ENCODE data around the gene IFI35. TPM values are rescaled to one million over a fixed set of nuclear protein-coding genes. Genes with fewer than 3 reads are reported as not detected.
A peak's percentile ranks its signal among the peaks of the same experiment; 100 is the strongest.

IFI35 gene
- total and polyA plus RNA-seq, 9 of the 15 experiments (the other 6 are each of a cell fraction or from before 2014, with no cell fraction given), result 4.4 to 13.1 (median 10.2) TPM

- TF ChIP-seq ZNF436 (CRISPR knock-in tag; IDR thresholded peaks at IDR 0.05), result no peak
- no peak for TF ChIP-seq PRPF4 (IDR thresholded peaks at IDR 0.05; ENCODE audit: insufficient read depth, low read depth, low read length, poor library complexity, severe bottlenecking)
- TF ChIP-seq FOXK2 (conservative IDR thresholded peaks at IDR 0.05 in 1 of 2, IDR thresholded peaks at IDR 0.05 in 1 of 2; ENCODE audit: low read depth in 2 of 2), result 0 out of 4 replicates have a peak, but pooled peaks of 1 of the 2 experiments have one; percentile 28
- TF ChIP-seq BCLAF1 (IDR thresholded peaks at IDR 0.05; ENCODE audit: borderline replicate concordance in 1 of 2, control insufficient read depth in 1 of 2, low read depth in 2 of 2, low read length in 1 of 2), result no peak
- TF ChIP-seq YBX1 (IDR thresholded peaks at IDR 0.05), result no peak
- TF ChIP-seq, protein P1, sequence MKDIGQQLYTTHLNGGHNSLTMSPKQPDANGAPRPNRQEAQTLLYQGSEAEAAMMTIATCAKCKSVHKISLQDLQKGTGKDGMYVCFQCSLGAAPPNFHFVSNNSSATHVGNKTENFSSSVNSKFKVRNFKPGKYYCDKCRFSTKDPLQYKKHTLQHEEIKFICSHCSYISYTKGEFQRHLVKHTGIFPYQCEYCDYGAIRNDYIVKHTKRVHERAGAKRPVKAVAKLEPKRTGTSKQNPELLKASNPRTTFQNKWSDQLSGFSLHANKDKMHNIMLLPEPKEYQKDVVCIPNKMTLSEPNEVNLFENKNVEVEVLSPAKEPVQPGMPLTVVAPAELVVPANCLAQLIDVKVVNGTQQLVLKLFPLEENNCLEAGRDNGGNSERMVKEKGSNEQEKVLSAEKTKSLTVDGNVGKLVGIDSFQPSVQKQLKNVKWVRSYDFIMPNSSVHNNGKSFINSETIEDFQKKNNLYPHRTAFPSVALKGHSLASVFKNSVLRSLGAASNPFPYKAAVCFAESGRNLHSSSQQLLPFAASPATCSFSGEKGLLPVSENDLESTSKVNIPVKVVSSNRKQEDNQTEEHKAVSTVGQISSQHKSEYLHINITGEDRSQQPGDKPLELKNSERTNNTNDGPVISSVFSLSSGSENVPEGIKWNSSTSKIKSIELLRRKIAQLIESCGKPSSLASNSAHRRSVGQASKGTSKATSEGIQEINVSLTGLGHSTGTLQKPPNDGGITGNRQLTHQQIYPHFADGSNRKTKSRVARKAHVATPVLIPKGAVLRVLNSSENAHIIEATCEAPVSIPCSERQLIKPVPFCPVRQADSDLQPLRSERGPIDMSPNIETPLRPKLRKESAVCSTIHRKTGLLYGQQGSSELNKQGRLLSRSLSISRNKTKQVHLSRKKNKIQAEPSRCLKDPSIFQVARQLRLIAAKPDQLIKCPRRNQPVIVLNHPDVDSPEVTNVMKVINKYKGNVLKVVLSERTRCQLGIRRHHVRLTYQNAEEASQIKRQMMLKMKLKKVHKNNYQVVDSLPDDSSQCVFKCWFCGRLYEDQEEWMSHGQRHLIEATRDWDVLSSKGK (CRISPR knock-in tag; IDR thresholded peaks at IDR 0.05), result no peak
- TF ChIP-seq TCF7 (IDR thresholded peaks at IDR 0.05; ENCODE audit: borderline replicate concordance), result no peak
- TF ChIP-seq, protein P2, sequence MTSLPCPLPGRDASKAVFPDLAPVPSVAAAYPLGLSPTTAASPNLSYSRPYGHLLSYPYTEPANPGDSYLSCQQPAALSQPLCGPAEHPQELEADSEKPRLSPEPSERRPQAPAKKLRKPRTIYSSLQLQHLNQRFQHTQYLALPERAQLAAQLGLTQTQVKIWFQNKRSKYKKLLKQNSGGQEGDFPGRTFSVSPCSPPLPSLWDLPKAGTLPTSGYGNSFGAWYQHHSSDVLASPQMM (CRISPR knock-in tag; IDR thresholded peaks at IDR 0.05), result no peak
- TF ChIP-seq GABPB1 (CRISPR knock-in tag; IDR thresholded peaks at IDR 0.05), result no peak
- TF ChIP-seq, protein P3, sequence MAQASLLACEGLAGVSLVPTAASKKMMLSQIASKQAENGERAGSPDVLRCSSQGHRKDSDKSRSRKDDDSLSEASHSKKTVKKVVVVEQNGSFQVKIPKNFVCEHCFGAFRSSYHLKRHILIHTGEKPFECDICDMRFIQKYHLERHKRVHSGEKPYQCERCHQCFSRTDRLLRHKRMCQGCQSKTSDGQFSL (CRISPR knock-in tag; IDR thresholded peaks at IDR 0.05), result peak; percentile 96
- TF ChIP-seq, protein P3 (tag; IDR thresholded peaks at IDR 0.05), result peak in 1 of 2 experiments; percentile 99; a peak in 2 of 4 replicates
- TF ChIP-seq CEBPB (tag; IDR thresholded peaks at IDR 0.05), result peak; percentile 84
- peak; percentile 84 for TF ChIP-seq CTBP1 (IDR thresholded peaks at IDR 0.05; ENCODE audit: borderline replicate concordance)
- no peak for TF ChIP-seq CHD4 (IDR thresholded peaks at IDR 0.05; ENCODE audit: insufficient read depth, insufficient replicate concordance, low read depth, low read length, poor library complexity, severe bottlenecking)
- TF ChIP-seq SMARCE1 (IDR thresholded peaks at IDR 0.05), result peak; percentile 93
- TF ChIP-seq HLTF (IDR thresholded peaks at IDR 0.05), result 0 out of 2 replicates have a peak, but pooled peaks have one; percentile 13
- TF ChIP-seq ZC3H11A (IDR thresholded peaks at IDR 0.05; ENCODE audit: low read depth, low read length), result no peak
Measured at GRCh38 chr17:43020789-43021740, 14.5 kb downstream of the IFI35 start (continued).
